Tibial nerve (tissue), 4 donors: Measurements from ENCODE around the gene KRTAP10-9.

ENCODE experiments used
- CTCF ChIP-seq, 5 experiments: fragments of 200-600 bp in 3 of 5; fragments of 450-650 bp in 2 of 5; sonication (generic) in 3 of 5; IDR thresholded peaks; one replicate each; pipeline ENCODE4 v1.5.1; 2016 to 2019; ENCODE audit warnings: antibody characterized with exemption in 5 of 5, mild to moderate bottlenecking in 3 of 5, moderate library complexity in 2 of 5
- EP300 ChIP-seq, 2 donors: sonication (generic); formaldehyde crosslinking; IDR thresholded peaks; one replicate each; pipeline ENCODE4 v1.6.1; 2017; ENCODE audit warnings: antibody characterized with exemption in 2 of 2, mild to moderate bottlenecking in 1 of 2

DNA sequence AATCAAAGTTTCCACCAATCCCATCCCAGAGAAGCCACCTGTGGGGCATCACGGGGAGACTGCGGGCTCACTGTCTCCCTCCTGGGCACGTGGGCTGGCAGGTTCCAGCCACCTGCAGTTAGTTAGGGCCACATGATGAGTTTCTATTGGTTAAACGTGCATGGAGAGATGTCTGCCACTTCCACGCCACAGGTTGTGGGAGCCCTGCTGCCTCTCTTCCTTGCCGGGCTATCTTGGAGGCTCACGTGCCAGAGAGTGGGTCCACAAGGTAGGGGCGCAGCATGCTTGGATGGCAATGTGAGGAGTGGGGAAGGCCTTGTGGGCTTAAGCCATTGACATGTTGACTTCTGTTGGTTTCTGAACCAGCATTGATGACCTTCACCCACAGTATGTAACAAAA is 23.0 kb upstream of the KRTAP10-9 start:
- TF ChIP-seq CTCF (IDR thresholded peaks at IDR 0.05) (no peak), EP300 (IDR thresholded peaks at IDR 0.05) (no peak)
